ENCODE results near the gene RUNX2. TPM values are rescaled to one million over a fixed set of nuclear protein-coding genes. Genes with fewer than 3 reads are reported as not detected.

Gene RUNX2
- total and polyA plus RNA-seq, 3 donors from 2014 or later = 2.9 to 6.0 (median 4.3) TPM

DNA sequence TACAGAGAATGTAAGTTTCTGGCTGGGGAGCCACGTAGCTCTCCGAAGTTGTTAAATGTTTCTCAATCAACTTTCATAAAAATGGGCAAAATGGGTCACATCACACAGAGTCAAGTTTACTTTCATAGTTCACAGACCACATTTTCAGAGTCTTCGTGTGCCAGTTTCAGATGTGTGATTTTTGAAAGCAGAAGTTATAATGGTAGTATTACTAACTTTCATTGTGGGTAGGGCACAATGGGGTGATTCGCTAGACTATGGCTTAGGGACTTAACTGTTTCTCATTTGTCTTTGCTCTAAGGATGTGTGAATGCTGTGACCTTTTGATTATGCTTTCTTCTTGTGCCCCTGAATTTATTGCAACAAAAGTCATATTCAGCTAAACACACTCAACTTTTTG is 158.6 kb downstream of the RUNX2 start:
- TF ChIP-seq, protein P1, sequence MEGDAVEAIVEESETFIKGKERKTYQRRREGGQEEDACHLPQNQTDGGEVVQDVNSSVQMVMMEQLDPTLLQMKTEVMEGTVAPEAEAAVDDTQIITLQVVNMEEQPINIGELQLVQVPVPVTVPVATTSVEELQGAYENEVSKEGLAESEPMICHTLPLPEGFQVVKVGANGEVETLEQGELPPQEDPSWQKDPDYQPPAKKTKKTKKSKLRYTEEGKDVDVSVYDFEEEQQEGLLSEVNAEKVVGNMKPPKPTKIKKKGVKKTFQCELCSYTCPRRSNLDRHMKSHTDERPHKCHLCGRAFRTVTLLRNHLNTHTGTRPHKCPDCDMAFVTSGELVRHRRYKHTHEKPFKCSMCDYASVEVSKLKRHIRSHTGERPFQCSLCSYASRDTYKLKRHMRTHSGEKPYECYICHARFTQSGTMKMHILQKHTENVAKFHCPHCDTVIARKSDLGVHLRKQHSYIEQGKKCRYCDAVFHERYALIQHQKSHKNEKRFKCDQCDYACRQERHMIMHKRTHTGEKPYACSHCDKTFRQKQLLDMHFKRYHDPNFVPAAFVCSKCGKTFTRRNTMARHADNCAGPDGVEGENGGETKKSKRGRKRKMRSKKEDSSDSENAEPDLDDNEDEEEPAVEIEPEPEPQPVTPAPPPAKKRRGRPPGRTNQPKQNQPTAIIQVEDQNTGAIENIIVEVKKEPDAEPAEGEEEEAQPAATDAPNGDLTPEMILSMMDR (IDR thresholded peaks at IDR 0.05) = no peak
- no peak for TF ChIP-seq POLR2A (IDR thresholded peaks at IDR 0.05)
- no peaks in the 10 kb centered on the region for H3K9me3 ChIP-seq
- no peaks in the 10 kb centered on the region for H3K27me3 ChIP-seq
- H3K27ac ChIP-seq = no peak overlapping the region
- H3K4me3 ChIP-seq = no peak overlapping the region
- intact Hi-C loops (cut with DNase I; ENCODE audit: low total_unique reads) = no loop called here
- no peaks in the 10 kb centered on the region for H3K36me3 ChIP-seq (ENCODE audit: low read depth, missing control alignments)
- no peak for DNase-seq
- WGBS, 2 donors = 86 to 95% methylated on average over 4 of the region's 4 CpGs
- no peaks in the 10 kb centered on the region for H3K4me1 ChIP-seq

DNA sequence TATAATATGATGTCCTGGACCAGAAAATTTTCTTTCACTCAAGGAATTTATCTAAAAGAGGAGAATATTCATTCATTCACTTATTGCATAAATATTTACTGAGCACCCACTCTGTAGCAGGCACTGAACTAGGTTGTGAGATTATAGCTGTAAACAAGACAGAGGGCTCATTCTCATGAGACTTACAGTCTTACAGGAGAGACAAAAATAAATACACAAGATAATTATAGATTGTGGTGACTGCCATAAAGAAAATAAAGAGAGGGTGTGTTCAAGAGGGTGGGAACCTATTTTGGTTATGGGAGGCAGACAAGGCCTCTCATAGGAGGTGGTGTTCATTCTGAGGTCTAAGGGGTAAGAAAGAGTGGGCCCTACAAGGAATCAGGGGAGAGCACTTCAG is 159.5 kb downstream of the RUNX2 start:
- no peak overlapping the region for H3K27ac ChIP-seq
- no peaks in the 10 kb centered on the region for H3K36me3 ChIP-seq (ENCODE audit: low read depth, missing control alignments)
- DNase-seq = no peak
- H3K4me1 ChIP-seq = no peaks in the 10 kb centered on the region
- H3K27me3 ChIP-seq = no peaks in the 10 kb centered on the region
- H3K9me3 ChIP-seq = no peaks in the 10 kb centered on the region
- H3K4me3 ChIP-seq = no peak overlapping the region
- intact Hi-C loops (cut with DNase I; ENCODE audit: low total_unique reads) = no loop called here
- TF ChIP-seq POLR2A (IDR thresholded peaks at IDR 0.05) = no peak
- TF ChIP-seq, protein P1 (IDR thresholded peaks at IDR 0.05) = no peak

DNA sequence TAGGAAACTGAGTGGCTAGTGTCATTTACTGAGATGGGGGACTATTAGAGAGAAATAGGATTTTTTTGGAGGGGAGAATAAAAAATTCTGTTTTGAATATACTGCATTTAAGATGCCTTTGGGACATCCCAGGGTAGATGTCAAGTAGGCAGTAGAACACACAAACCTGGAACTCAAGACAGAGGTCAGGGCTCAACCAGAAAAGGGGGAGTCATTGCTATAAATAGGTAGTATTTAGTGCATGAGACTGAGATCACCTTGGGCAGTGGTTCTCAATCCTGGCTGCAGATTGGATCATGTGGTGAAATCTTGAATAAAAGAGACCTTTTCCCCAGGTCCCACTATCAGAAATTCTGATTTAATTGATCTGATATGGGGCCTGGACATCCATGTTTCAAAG is 160.1 kb downstream of the RUNX2 start:
- H3K4me3 ChIP-seq = no peak overlapping the region
- H3K36me3 ChIP-seq (ENCODE audit: low read depth, missing control alignments) = no peaks in the 10 kb centered on the region
- no peaks in the 10 kb centered on the region for H3K9me3 ChIP-seq
- intact Hi-C loops (cut with DNase I; ENCODE audit: low total_unique reads) = no loop called here
- H3K27ac ChIP-seq = no peak overlapping the region
- TF ChIP-seq, protein P1 (IDR thresholded peaks at IDR 0.05) = no peak
- TF ChIP-seq POLR2A (IDR thresholded peaks at IDR 0.05) = no peak
- DNase-seq = no peak
- H3K27me3 ChIP-seq = no peaks in the 10 kb centered on the region
- H3K4me1 ChIP-seq = no peaks in the 10 kb centered on the region

DNA sequence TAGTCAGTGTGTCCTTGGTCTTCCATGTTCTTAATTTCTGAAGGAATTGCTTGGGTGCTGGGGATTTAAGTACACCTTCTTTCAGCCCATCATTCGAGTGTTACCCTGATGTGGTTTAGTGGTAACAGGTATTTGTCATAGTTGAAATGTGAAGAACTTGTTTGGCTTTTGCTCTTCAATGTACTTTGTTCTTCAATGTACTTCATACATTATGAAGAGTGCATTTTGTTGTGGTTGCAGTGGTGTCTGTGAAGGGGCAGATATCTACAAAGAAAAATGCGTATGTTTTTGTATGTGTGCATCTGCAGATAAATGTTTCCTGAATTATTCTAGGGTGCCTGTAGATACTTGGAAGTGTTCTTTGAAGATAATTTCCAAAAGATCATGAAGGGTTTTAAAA is 160.8 kb downstream of the RUNX2 start:
- H3K27me3 ChIP-seq = no peaks in the 10 kb centered on the region
- WGBS, 2 donors = 90 to 91% methylated on average over 2 of the region's 2 CpGs
- no peaks in the 10 kb centered on the region for H3K4me1 ChIP-seq
- no peak overlapping the region for H3K27ac ChIP-seq
- TF ChIP-seq, protein P1 (IDR thresholded peaks at IDR 0.05) = no peak
- TF ChIP-seq POLR2A (IDR thresholded peaks at IDR 0.05) = no peak
- H3K4me3 ChIP-seq = no peak overlapping the region
- intact Hi-C loops (cut with DNase I; ENCODE audit: low total_unique reads) = no loop called here
- no peak for DNase-seq
- no peaks in the 10 kb centered on the region for H3K36me3 ChIP-seq (ENCODE audit: low read depth, missing control alignments)
- H3K9me3 ChIP-seq = no peaks in the 10 kb centered on the region

DNA sequence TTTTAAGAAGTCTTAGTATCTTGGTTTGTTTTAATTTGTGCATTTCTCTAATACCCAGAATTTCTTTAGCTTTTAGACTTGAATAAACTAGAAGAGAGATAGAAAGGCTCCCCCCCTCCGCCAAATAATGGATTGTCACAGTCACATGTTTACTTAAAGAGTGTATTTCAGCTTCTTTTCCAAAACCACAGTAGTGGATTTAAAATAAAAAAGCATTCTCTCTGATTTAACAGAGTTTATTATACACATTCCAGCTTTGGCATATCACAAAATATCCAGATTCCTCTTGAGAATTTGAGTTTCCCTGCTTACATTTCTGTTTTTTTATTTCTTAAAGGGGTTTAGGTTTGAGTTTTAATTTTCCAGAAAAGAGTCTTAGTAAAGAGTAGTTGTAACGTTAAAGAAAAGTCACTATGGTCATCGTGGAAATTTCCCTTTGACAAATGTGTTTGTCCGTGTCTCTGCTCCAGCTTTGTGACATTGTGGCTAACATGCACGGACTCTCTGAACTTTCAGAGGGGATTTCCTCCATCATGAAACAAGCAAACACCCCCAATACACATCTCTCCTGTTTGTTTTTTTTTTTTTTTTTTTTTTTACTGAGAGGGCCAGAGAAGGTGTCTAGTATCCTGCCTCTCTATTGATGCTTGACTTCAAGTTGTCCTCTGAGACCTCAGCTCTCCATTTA is 163.1 kb downstream of the RUNX2 start:
- intact Hi-C loops (cut with DNase I; ENCODE audit: low total_unique reads) = no loop called here

More for the DNA sequence above, 163.1 kb downstream of the RUNX2 start:
- Histone ChIP-seq H3K9me3 (no peaks in the 10 kb centered on the region), H3K4me1 (no peaks in the 10 kb centered on the region), H3K36me3 (ENCODE audit: low read depth, missing control alignments) (no peaks in the 10 kb centered on the region), H3K4me3 (no peak overlapping the region), H3K27ac (no peak overlapping the region), H3K27me3 (no peaks in the 10 kb centered on the region)
- TF ChIP-seq POLR2A (IDR thresholded peaks at IDR 0.05) = no peak
- TF ChIP-seq, protein P1 (IDR thresholded peaks at IDR 0.05) = no peak
- no peak for DNase-seq
- 90 to 92% methylated on average over 5 of the region's 5 CpGs for WGBS, 2 donors

Data from testis (tissue), 3 donors.